ENCODE measurements around the gene TENT4A.

DNA sequence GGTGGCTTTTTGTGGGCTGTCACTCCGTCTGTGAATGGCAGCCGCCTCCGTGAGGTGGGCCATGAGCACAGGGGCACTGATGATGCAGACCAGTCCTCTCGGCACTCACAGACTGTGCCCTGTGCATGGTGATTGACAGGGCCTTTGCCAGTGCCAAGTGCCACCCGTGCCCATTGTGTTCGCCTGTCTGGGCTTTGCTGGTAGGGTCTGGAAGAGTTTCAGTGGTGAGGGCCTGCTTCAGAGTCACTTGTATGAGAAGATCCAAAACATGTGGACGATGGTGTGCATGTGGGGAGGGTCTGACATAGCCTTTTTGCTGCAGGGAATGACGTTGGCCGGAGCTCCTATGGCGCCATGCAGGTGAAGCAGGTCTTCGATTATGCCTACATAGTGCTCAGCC lies 34.9 kb downstream of the TENT4A start:
- TF ChIP-seq EZH2phosphoT487 (IDR thresholded peaks at IDR 0.05; ENCODE audit: borderline replicate concordance, low read length) (no peak), EZH2 (IDR thresholded peaks at IDR 0.05; ENCODE audit: low read length, unreplicated experiment) (no peak)
- TF ChIP-seq, protein P1, sequence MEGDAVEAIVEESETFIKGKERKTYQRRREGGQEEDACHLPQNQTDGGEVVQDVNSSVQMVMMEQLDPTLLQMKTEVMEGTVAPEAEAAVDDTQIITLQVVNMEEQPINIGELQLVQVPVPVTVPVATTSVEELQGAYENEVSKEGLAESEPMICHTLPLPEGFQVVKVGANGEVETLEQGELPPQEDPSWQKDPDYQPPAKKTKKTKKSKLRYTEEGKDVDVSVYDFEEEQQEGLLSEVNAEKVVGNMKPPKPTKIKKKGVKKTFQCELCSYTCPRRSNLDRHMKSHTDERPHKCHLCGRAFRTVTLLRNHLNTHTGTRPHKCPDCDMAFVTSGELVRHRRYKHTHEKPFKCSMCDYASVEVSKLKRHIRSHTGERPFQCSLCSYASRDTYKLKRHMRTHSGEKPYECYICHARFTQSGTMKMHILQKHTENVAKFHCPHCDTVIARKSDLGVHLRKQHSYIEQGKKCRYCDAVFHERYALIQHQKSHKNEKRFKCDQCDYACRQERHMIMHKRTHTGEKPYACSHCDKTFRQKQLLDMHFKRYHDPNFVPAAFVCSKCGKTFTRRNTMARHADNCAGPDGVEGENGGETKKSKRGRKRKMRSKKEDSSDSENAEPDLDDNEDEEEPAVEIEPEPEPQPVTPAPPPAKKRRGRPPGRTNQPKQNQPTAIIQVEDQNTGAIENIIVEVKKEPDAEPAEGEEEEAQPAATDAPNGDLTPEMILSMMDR (conservative IDR thresholded peaks at IDR 0.05; ENCODE audit: low read depth, low read length), result no peak

All from PC-3 (cell line).